Stimulated activated CD4-positive, alpha-beta T cell treated with anti-CD3 and anti-CD28 coated beads, Interleukin-4, amount 100 ng/mL, for 1 hour (primary cell): ENCODE measurements around the gene CELA2A.
"Not testable (repeated sequence)": the region's sequence is repeated elsewhere in the genome, so short reads cannot be mapped to it uniquely, and the experiment has no call there.

ENCODE experiments used
- DNase-seq: peaks from one replicate; pipeline ENCODE4 v3.0.0-alpha.2; 2020

The CELA2A gene

GRCh38 chr1:15425521-15425920, 31.0 kb upstream of the CELA2A start:
- no peak for DNase-seq

- DNase-seq: no peak
These were observed 30.6 kb upstream of the CELA2A start for GRCh38 chr1:15425958-15426357.

DNA sequence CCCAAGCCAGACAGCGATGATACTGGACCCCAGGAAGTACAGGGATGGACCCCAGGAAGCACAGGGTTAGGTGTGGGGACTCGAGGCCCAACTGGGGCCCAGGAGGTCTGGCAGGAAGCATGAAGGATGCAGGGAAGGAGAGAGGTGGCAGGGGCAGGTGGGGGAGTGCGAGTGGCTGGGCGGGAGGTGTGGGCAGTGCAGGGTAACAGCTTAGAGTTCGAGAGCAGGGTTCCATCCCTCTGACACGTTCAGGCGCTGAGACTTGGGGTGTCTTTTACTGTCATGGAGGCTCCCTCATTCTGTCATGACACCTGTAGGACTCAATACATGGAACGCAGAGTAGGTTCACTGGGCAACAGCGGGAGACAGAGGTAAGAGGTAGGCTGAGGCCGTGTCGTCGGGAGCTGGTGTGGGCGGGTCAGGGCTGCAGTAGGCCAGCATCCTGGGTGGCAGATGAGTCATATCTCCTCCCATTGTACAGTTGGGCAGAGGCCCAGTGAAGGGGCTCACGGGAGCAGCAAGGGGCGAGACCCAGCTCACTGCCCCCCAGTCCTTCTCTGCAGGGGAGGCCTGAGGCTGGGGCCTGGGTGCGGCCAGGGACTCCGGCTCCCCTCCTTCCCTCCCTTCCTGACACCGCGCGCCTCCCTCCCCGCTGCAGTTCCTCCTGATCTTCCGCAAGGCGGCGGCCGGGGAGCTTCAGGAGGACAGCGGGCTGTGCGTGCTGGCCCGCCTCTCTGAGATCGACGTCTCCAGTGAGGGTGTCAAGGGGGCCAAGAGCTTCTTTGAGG, 29.8 kb upstream of the CELA2A start:
- DNase-seq: no peak

GRCh38 chr1:15427280-15427666, 29.3 kb upstream of the CELA2A start:
- DNase-seq: no peak

DNA sequence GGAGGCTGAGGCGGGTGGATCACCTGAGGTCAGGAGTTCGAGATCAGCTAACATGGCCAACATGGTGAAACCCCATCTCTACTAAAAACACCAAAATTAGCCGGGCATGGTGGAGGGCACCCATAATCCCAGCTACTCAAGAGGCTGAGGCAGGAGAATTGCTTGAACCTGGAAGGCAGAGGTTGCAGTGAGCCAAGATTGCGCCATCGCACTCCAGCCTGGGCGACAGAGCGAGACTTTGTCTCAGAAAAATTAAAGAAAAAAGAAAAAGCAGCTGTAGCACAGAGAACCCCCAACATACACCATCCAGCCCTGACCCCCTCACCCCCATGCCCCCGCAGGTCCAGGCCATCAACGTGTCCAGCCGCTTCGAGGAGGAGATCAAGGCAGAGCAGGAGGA, 28.3 kb upstream of the CELA2A start:
- not testable (repeated sequence) for DNase-seq

DNA sequence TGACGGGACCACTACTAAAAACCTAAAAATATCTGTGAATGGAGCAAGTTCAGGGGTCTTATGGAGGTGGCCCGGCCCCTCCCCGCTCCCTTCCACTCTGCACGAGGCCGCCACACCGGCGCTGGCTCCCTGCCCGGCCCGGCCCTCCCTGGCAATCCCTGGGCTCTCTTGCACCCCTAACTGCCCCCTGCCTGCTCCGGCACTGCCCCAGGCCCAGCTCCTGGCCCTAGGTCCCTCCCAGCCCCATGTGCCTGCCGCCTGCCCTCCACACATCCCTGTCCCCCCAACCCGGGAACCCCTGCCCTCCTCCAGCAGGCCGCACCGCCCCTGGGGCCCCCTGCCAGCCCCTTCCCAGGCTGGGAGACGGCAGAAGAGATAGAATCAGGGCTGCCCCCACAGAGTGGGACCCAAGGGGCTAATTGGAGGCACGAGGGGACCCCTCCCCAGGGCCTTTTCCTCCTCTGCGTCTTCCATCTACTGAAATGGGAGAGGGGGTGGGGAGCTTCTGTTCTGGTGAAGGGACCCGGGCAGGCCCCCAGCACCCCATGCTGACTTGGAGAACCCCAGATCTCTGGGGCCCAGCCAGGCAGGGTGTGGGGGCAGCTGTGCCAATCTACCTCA, 27.6 kb upstream of the CELA2A start:
- DNase-seq: no peak

GRCh38 chr1:15429701-15430149, 26.8 kb upstream of the CELA2A start:
- no peak for DNase-seq

- DNase-seq: peak; percentile 78
These were observed 25.6 kb upstream of the CELA2A start for GRCh38 chr1:15430787-15431570.

- no peak for DNase-seq
These were observed 25.0 kb upstream of the CELA2A start for GRCh38 chr1:15431571-15431948.

GRCh38 chr1:15432324-15432723, 24.2 kb upstream of the CELA2A start:
- no peak for DNase-seq

- DNase-seq: no peak
These were observed 23.1 kb upstream of the CELA2A start for GRCh38 chr1:15433471-15433870.

DNA sequence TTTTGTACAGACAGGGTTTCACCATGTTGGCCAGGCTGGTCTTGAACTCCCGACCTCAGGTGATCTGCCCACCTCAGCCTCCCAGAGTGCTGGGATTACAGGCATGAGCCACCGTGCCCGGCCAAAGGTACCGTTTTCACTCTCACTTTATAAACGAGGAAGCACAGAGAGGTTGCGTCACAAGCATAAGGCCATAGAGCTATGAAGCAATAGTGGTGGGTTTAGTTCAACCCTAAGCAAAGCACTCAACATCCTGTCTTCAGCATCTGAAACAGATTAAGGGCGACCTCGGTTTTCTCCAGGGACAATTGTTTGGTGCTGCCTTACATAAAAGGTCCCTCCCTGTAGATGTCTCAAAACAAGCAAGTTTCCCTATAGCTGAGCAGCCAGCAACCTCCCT, 21.8 kb upstream of the CELA2A start:
- not testable (repeated sequence) for DNase-seq

DNA sequence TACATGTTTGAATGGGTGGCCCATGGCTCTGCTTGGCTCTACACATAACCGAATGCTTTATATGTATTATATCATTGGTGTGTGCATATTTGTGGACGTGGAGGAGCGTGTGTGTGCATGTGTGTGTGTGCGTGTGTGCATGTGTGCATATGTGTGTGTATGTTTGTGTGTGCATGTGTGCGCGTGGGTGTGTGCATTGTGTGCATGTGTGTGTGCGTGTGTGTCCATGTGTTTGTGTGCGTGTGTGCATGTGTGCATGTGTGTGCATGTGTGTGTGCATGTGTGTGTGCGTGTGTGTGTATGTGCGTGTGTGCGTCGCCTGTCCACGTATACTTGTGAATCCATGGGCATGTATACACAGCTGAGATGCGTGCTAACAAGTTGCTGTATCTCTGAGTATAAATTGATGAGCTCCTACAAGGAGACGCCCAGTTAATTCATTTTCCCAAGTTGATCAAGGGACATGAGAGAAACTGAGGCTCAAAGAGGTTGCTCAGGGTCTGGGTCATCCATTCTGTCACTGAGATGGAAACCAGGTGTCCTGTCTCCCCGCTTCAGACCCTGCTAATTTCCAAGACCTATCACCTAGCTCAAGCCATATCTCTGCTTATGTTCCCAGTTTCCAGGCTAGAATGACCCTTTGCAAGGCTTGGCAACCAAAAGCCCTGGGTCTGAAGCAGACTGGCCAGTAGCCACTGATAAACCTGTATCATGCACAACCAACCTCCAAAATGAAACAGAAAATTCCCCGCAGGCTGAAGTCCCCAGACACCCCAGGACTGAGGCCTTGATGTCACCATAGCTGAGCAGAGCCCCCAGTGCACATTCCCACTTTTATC, 21.1 kb upstream of the CELA2A start:
- DNase-seq: no peak

DNA sequence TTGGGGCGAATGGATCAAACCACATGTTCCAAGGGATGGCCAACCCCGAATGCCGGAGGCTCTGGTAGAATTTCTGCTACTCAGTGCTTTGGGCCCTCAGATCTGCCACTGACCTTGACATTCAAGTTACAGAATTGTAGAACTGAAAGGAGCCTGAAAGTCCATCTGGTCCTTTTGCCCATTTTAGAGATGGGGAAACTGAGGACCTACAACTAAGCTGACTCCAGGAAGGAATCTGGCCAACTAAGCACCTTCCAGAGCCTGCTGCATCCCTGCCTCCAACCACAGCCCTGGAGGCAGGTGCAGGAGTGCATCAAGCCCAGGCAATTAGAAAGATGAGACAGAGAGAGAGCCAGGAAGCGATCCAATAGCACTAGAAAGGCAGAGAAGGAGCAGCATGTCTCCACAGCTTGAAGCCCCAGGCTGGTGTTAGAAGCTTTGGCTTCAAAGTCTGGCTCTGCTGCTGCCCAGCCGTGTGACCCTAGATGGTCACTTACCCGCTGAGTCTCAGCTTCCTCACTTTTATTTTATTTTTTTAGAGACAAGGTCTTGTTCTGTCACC, 19.6 kb upstream of the CELA2A start:
- DNase-seq: no peak

DNA sequence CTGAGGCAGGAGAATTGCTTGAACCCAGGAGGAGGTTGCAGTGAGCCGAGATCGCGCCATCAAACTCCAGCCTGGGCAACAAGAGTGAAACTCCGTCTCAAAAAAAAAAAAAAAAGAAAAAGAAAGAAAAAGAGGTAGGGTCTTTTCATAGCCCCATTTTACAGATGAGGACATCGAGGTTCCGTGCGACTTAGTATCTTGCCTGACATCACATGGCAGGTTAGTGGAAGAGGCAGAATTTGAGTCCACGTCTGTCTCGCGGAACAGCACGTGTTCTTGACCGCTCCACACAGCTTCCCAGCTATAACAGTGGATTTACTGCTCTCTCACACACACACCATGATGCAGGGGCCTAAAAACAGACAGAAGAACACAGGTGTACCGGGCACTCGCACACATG, 17.2 kb upstream of the CELA2A start:
- no peak for DNase-seq

- no peak for DNase-seq
These were observed 16.2 kb upstream of the CELA2A start for GRCh38 chr1:15440357-15440756.

GRCh38 chr1:15441247-15441646, 15.3 kb upstream of the CELA2A start:
- DNase-seq: no peak

- DNase-seq: no peak
These were observed 14.4 kb upstream of the CELA2A start for GRCh38 chr1:15442119-15442518.

DNA sequence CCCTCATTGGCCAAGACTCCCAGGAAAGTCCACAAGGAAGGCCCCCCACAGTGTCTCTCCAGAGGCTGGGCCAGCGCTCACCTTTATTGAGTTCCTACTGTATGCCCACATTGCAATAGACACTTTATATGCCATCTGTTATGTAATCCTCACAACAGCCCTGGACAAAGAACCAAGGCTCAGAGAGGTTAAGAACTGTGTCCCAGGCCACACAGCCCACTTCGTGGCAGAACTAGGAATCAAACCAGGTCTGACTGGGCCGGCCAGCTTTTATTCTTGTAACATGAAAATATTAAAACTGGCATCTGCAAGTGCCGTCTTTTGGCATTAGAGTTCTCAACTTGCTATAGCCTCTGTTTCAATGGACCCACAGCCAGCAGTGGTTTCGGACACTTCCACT, 13.8 kb upstream of the CELA2A start:
- DNase-seq: no peak

- no peak for DNase-seq
These were observed 13.3 kb upstream of the CELA2A start for GRCh38 chr1:15443281-15443680.

GRCh38 chr1:15444468-15445389, 11.8 kb upstream of the CELA2A start:
- no peak for DNase-seq
